Limb (tissue), 2 donors: ENCODE data around the gene BOLA2B.
"Not testable (repeated sequence)": the region's sequence is repeated elsewhere in the genome, so short reads cannot be mapped to it uniquely, and the experiment has no call there.

Experiments used
- DNase-seq, 2 donors: peaks; one replicate each; pipeline ENCODE4 v3.0.0-alpha.2; 2016; ENCODE audit errors: extremely low spot score in 2 of 2

The BOLA2B gene

GRCh38 chr16:30184096-30184890 is 9.2 kb downstream of the BOLA2B start:
- peak in 1 of 2 donors; percentile 42 for DNase-seq

GRCh38 chr16:30183233-30184095 is 10.0 kb downstream of the BOLA2B start, which contains the start of gene CORO1A:
TSS of gene CORO1A (plus strand) at chr16:30183602. CDS start at chr16:30185210, 1,608 bp downstream.
- peak; percentile 76 to 87 for DNase-seq

GRCh38 chr16:30180741-30181140 is 12.7 kb downstream of the BOLA2B start:
- no peak for DNase-seq

- DNase-seq: no peak
These were observed 13.5 kb downstream of the BOLA2B start for GRCh38 chr16:30179931-30180330.

- no peak for DNase-seq
These were observed 14.3 kb downstream of the BOLA2B start for GRCh38 chr16:30179195-30179594.

- not testable (repeated sequence) for DNase-seq
These were observed 16.6 kb downstream of the BOLA2B start for GRCh38 chr16:30176876-30177275.

GRCh38 chr16:30173054-30173453 is 20.4 kb downstream of the BOLA2B start:
- DNase-seq: no peak

- DNase-seq: not testable (repeated sequence)
These were observed 23.3 kb downstream of the BOLA2B start for GRCh38 chr16:30170145-30170544.

- DNase-seq: not testable (repeated sequence)
These were observed 24.1 kb downstream of the BOLA2B start for GRCh38 chr16:30169416-30169815.

- DNase-seq: not testable (repeated sequence)
These were observed 24.7 kb downstream of the BOLA2B start for GRCh38 chr16:30168746-30169145.

GRCh38 chr16:30166202-30166902 is 27.1 kb downstream of the BOLA2B start:
- no peak for DNase-seq

GRCh38 chr16:30163538-30163937 is 29.9 kb downstream of the BOLA2B start:
- DNase-seq: no peak

- no peak for DNase-seq
These were observed 36.3 kb downstream of the BOLA2B start for GRCh38 chr16:30157214-30157613.

- DNase-seq: no peak
These were observed 38.3 kb downstream of the BOLA2B start for GRCh38 chr16:30155188-30155587.

GRCh38 chr16:30152517-30152916 is 40.9 kb downstream of the BOLA2B start:
- DNase-seq: no peak

- DNase-seq: no peak
These were observed 42.4 kb downstream of the BOLA2B start for GRCh38 chr16:30151091-30151490.

GRCh38 chr16:30149250-30149930 is 44.1 kb downstream of the BOLA2B start:
- DNase-seq: no peak

GRCh38 chr16:30147843-30148510 is 45.5 kb downstream of the BOLA2B start:
- no peak for DNase-seq

- DNase-seq: no peak
These were observed 47.8 kb downstream of the BOLA2B start for GRCh38 chr16:30145657-30146056.

- DNase-seq: no peak
These were observed 48.5 kb downstream of the BOLA2B start for GRCh38 chr16:30144917-30145316.

GRCh38 chr16:30144017-30144416 is 49.4 kb downstream of the BOLA2B start:
- DNase-seq: no peak
